ENCODE data around the gene PTOV1.

- no peak for TF ChIP-seq POLR2A (IDR thresholded peaks at IDR 0.05)
- TF ChIP-seq CTCF (IDR thresholded peaks at IDR 0.05): no peak
Observed at GRCh38 chr19:49843265-49843664, 7.7 kb upstream of the PTOV1 start.
